GM23338 (cell line): ENCODE data around the gene UBE2R2.
"Not testable (repeated sequence)": the region's sequence is repeated elsewhere in the genome, so short reads cannot be mapped to it uniquely, and the experiment has no call there.

Experiments used
- CREB1 ChIP-seq: fragments of 250-450 bp; sonication (Bioruptor Pico); IDR thresholded peaks from 2 replicates; pipeline ENCODE4 v1.5.0; 2020; ENCODE audit warnings: low read depth, mild to moderate bottlenecking, moderate library complexity
- CTCF ChIP-seq, 2 experiments: fragments of 200-600 bp in 1 of 2; sonication (generic) in 1 of 2; conservative IDR thresholded peaks; 2 replicates each; pipeline versions ENCODE4 v1.5.1 to v1.6.1; 2016 to 2017; ENCODE audit warnings: antibody characterized with exemption in 2 of 2, low read depth in 2 of 2, mild to moderate bottlenecking in 2 of 2, moderate library complexity in 1 of 2
- EZH2 ChIP-seq: fragments of 200-600 bp; sonication (generic); IDR thresholded peaks from one replicate; pipeline ENCODE4 v1.8.0; 2017; ENCODE audit warnings: antibody characterized with exemption, mild to moderate bottlenecking, low read depth; ENCODE audit not compliant: unreplicated experiment
- EZH2phosphoT487 ChIP-seq: fragments of 200-600 bp; sonication (generic); IDR thresholded peaks from one replicate; pipeline ENCODE4 v1.8.1; 2018; ENCODE audit warnings: antibody characterized with exemption; ENCODE audit not compliant: unreplicated experiment
- JUNB ChIP-seq: IDR thresholded peaks from one replicate; pipeline ENCODE4 v1.6.1; 2016; ENCODE audit warnings: antibody characterized with exemption; ENCODE audit not compliant: unreplicated experiment
- NANOG ChIP-seq: IDR thresholded peaks from 2 replicates; pipeline ENCODE4 v1.6.1; 2016; ENCODE audit warnings: antibody characterized with exemption, borderline replicate concordance
- POLR2AphosphoS5 ChIP-seq: IDR thresholded peaks from 2 replicates; pipeline ENCODE4 v1.6.1; 2016; ENCODE audit warnings: antibody characterized with exemption, low read depth
- STAT1 ChIP-seq: IDR thresholded peaks from one replicate; pipeline ENCODE4 v1.6.1; 2016; ENCODE audit warnings: antibody characterized with exemption; ENCODE audit not compliant: unreplicated experiment
- ZNF114 ChIP-seq: fragments of 250-450 bp; sonication (Bioruptor Pico); IDR thresholded peaks from 2 replicates; pipeline ENCODE4 v1.5.0; 2020; ENCODE audit warnings: mild to moderate bottlenecking, moderate library complexity
- TF ChIP-seq, protein P1 (sequence below): IDR thresholded peaks from one replicate; pipeline ENCODE4 v1.6.1; 2018; ENCODE audit warnings: antibody characterized with exemption; ENCODE audit not compliant: unreplicated experiment
- TF ChIP-seq, protein P2 (sequence below): IDR thresholded peaks from 2 replicates; pipeline ENCODE4 v1.6.1; 2016; ENCODE audit warnings: antibody characterized with exemption

DNA sequence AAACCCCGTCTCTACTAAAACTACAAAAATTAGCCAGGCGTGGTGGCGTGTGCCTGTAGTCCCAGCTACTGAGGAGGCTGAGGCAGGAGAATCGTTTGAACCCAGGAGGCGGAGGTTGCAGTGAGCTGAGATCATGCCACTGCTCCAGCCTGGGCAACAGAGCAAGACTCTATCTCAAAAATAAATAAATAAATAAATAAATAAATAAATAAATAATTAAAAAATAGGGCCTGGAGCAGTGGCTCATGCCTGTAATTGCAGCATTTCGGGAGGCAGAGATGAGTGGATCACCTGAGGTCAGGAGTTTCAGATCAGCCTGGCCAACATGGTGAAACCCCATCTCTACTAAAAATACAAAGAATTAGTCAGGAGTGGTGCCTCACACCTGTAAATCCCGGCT is 145.5 kb downstream of the UBE2R2 start:
- TF ChIP-seq CREB1; CTCF (conservative IDR thresholded peaks at IDR 0.05; ENCODE audit: low read depth in 2 of 2); JUNB; POLR2AphosphoS5; EZH2; EZH2phosphoT487; ZNF114 (CRISPR knock-in tag); NANOG; STAT1: not testable (repeated sequence)
- TF ChIP-seq, protein P1, sequence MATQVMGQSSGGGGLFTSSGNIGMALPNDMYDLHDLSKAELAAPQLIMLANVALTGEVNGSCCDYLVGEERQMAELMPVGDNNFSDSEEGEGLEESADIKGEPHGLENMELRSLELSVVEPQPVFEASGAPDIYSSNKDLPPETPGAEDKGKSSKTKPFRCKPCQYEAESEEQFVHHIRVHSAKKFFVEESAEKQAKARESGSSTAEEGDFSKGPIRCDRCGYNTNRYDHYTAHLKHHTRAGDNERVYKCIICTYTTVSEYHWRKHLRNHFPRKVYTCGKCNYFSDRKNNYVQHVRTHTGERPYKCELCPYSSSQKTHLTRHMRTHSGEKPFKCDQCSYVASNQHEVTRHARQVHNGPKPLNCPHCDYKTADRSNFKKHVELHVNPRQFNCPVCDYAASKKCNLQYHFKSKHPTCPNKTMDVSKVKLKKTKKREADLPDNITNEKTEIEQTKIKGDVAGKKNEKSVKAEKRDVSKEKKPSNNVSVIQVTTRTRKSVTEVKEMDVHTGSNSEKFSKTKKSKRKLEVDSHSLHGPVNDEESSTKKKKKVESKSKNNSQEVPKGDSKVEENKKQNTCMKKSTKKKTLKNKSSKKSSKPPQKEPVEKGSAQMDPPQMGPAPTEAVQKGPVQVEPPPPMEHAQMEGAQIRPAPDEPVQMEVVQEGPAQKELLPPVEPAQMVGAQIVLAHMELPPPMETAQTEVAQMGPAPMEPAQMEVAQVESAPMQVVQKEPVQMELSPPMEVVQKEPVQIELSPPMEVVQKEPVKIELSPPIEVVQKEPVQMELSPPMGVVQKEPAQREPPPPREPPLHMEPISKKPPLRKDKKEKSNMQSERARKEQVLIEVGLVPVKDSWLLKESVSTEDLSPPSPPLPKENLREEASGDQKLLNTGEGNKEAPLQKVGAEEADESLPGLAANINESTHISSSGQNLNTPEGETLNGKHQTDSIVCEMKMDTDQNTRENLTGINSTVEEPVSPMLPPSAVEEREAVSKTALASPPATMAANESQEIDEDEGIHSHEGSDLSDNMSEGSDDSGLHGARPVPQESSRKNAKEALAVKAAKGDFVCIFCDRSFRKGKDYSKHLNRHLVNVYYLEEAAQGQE: not testable (repeated sequence)
- TF ChIP-seq, protein P2, sequence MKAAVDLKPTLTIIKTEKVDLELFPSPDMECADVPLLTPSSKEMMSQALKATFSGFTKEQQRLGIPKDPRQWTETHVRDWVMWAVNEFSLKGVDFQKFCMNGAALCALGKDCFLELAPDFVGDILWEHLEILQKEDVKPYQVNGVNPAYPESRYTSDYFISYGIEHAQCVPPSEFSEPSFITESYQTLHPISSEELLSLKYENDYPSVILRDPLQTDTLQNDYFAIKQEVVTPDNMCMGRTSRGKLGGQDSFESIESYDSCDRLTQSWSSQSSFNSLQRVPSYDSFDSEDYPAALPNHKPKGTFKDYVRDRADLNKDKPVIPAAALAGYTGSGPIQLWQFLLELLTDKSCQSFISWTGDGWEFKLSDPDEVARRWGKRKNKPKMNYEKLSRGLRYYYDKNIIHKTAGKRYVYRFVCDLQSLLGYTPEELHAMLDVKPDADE: not testable (repeated sequence)
